Left renal pelvis (tissue), 4 donors: Measurements from ENCODE around the gene IDI1. TPM values are rescaled to one million over a fixed set of nuclear protein-coding genes. Genes with fewer than 3 reads are reported as not detected.
"Not testable (repeated sequence)": the region's sequence is repeated elsewhere in the genome, so short reads cannot be mapped to it uniquely, and the experiment has no call there.

Experiments
- DNase-seq, 4 donors: peaks; one replicate each; pipeline ENCODE4 v3.0.0-alpha.2; 2013; ENCODE audit warnings: low read depth in 4 of 4, low spot score in 3 of 4
- polyA plus RNA-seq, 4 donors: library from polyadenylated mRNA; unstranded; fragments of 120-200 nt; gene quantifications; one replicate each; pipeline ENCODE4 v1.2.1, GENCODE V29; 2013; ENCODE audit not compliant: insufficient read length in 4 of 4

IDI1 gene
- polyA plus RNA-seq, 4 donors, result 49.0 to 81.4 (median 70.4) TPM

GRCh38 chr10:1064964-1065247 is 16.0 kb upstream of the IDI1 start:
- no peak for DNase-seq

GRCh38 chr10:1063232-1063865 is 14.4 kb upstream of the IDI1 start:
- no peak for DNase-seq

- DNase-seq, result no peak
Observed at GRCh38 chr10:1061930-1062774, 13.2 kb upstream of the IDI1 start.

GRCh38 chr10:1059902-1060301 is 11.0 kb upstream of the IDI1 start:
- no peak for DNase-seq

GRCh38 chr10:1058017-1058416 is 9.1 kb upstream of the IDI1 start:
- DNase-seq, result no peak

- DNase-seq, result no peak
Observed at GRCh38 chr10:1057106-1057657, 8.3 kb upstream of the IDI1 start.

GRCh38 chr10:1056326-1057105 is 7.6 kb upstream of the IDI1 start, which contains the start of gene WDR37:
Gene WDR37, plus strand, starts transcription at chr10:1056385. Its CDS starts 15,771 bp downstream, at chr10:1072156.
- peak; percentile 58 to 70 (median 62) for DNase-seq

GRCh38 chr10:1054684-1055083 is 5.8 kb upstream of the IDI1 start:
- no peak for DNase-seq

GRCh38 chr10:1050554-1050953 is 1.6 kb upstream of the IDI1 start:
- DNase-seq, result no peak

- DNase-seq, result no peak
Observed at GRCh38 chr10:1050145-1050544, 1.2 kb upstream of the IDI1 start.

GRCh38 chr10:1049425-1049958 is 573 bp upstream of the IDI1 start:
- peak in 1 of 4 donors; percentile 29 for DNase-seq

GRCh38 chr10:1048349-1048731 is 579 bp downstream of the IDI1 start:
- peak in 1 of 4 donors; percentile 25 for DNase-seq

- no peak for DNase-seq
Observed at GRCh38 chr10:1047937-1048336, 982 bp downstream of the IDI1 start.

- no peak for DNase-seq
Observed at GRCh38 chr10:1045415-1045814, 3.5 kb downstream of the IDI1 start.

- no peak for DNase-seq
Observed at GRCh38 chr10:1044964-1045363, 4.0 kb downstream of the IDI1 start.

GRCh38 chr10:1044146-1044545 is 4.8 kb downstream of the IDI1 start:
- no peak for DNase-seq

GRCh38 chr10:1043532-1043995 is 5.4 kb downstream of the IDI1 start:
- no peak for DNase-seq

- DNase-seq, result no peak
Observed at GRCh38 chr10:1041514-1041913, 7.4 kb downstream of the IDI1 start.

- no peak for DNase-seq
Observed at GRCh38 chr10:1040133-1040532, 8.8 kb downstream of the IDI1 start.

- DNase-seq, result not testable (repeated sequence)
Observed at GRCh38 chr10:1038769-1039168, 10.2 kb downstream of the IDI1 start.

- DNase-seq, result no peak
Observed at GRCh38 chr10:1037098-1037497, 11.8 kb downstream of the IDI1 start.
